HCT116 (cell line): Measurements from ENCODE around the gene TRIM62. TPM values are rescaled to one million over a fixed set of nuclear protein-coding genes. Genes with fewer than 3 reads are reported as not detected.

Experiments
- ATAC-seq: fragments of 200-7000 bp; cut with Tn5 transposase; 2 replicates; pipeline ENCODE4 v1.9.1; 2020; ENCODE audit warnings: mild to moderate bottlenecking, moderate library complexity
- BruUV-seq: library from RNA; stranded (reverse); fragments of 400-500 nt; replicated peaks from 2 replicates; lab custom pipeline; 2021; lab: Mats Ljungman, UMichigan
- CTCF ChIA-PET: fragments of 300-600 bp; sonication (Branson Sonifier 250); formaldehyde crosslinking; loops from one replicate; lab custom pipeline; 2021; ENCODE audit warnings: antibody characterized with exemption; lab: Charles Lee
- POLR2A ChIA-PET: fragments of 300-600, 350-600 bp; sonication (Branson Sonifier 250); formaldehyde crosslinking; loops from one replicate; lab custom pipeline; 2021; ENCODE audit warnings: antibody characterized with exemption; lab: Charles Lee
- RAD21 ChIA-PET, 2 experiments: fragments of 300-600 bp; sonication (Branson Sonifier 250); formaldehyde crosslinking; loops; one replicate each; lab custom pipeline; 2023; ENCODE audit warnings: low total read pairs in 2 of 2; ENCODE audit not compliant: uncharacterized antibody in 2 of 2, unreplicated experiment in 2 of 2, low non-redundant PET in 1 of 2; lab: Charles Lee
- DNase-seq: peaks from one replicate; pipeline ENCODE4 v3.0.0-alpha.2; 2010; ENCODE audit warnings: low read depth, low spot score
- H2AFZ ChIP-seq: fragments of 200-600 bp; shearing (Covaris generic), sonication (generic); 2 replicates; pipeline ENCODE4 v1.6.1; 2017; ENCODE audit warnings: low read depth, mixed run types, mixed read lengths, antibody characterized with exemption, low read length; ENCODE audit not compliant: poor library complexity, severe bottlenecking
- H3K27ac ChIP-seq: 2 replicates; pipeline ENCODE4 v1.5.1; 2012; ENCODE audit warnings: low read depth, low read length
- H3K27me3 ChIP-seq: fragments of 200-600 bp; sonication (generic); 2 replicates; pipeline ENCODE4 v1.6.1; 2016; ENCODE audit warnings: mixed run types, low read length, mixed read lengths; ENCODE audit not compliant: insufficient read depth
- H3K36me3 ChIP-seq, 2 experiments: fragments of 200-500 bp in 1 of 2; fragments of 200-600 bp in 1 of 2; sonication (Bioruptor generic) in 1 of 2; sonication (generic) in 1 of 2; 2 replicates each; pipeline versions ENCODE4 v1.5.1 to v1.6.1; 2014 to 2016; ENCODE audit warnings: low read length in 2 of 2, inconsistent platforms in 1 of 2, mixed read lengths in 1 of 2, mixed run types in 1 of 2; ENCODE audit not compliant: insufficient read depth in 2 of 2, control insufficient read depth in 1 of 2
- H3K4me1 ChIP-seq, 2 experiments: fragments of 200-600 bp in 1 of 2; sonication (generic) in 1 of 2; 2 replicates each; pipeline versions ENCODE4 v1.5.1 to v1.6.1; 2012 to 2017; ENCODE audit warnings: low read length in 2 of 2, inconsistent platforms in 1 of 2, mild to moderate bottlenecking in 1 of 2, mixed read lengths in 1 of 2, mixed run types in 1 of 2, moderate library complexity in 1 of 2; ENCODE audit not compliant: insufficient read depth in 2 of 2, control insufficient read depth in 1 of 2
- H3K4me2 ChIP-seq: fragments of 200-600 bp; sonication (generic); 2 replicates; pipeline ENCODE4 v1.6.1; 2017; ENCODE audit warnings: mixed run types, low read length, mixed read lengths
- H3K4me3 ChIP-seq, 2 experiments: fragments of 200-600 bp in 1 of 2; sonication (generic) in 1 of 2; replicated peaks in 1 of 2; 2 replicates each; pipeline ENCODE4 v1.5.1; 2011 to 2016; ENCODE audit warnings: low read length in 2 of 2, control low read depth in 1 of 2, low read depth in 1 of 2, mild to moderate bottlenecking in 1 of 2, mixed read lengths in 1 of 2, mixed run types in 1 of 2
- H3K79me2 ChIP-seq: fragments of 200-600 bp; sonication (generic); 2 replicates; pipeline ENCODE4 v1.6.1; 2017; ENCODE audit warnings: mild to moderate bottlenecking, mixed run types, low read length, moderate library complexity, mixed read lengths; ENCODE audit not compliant: insufficient read depth
- H3K9ac ChIP-seq: fragments of 200-600 bp; sonication (generic); 2 replicates; pipeline ENCODE4 v1.6.1; 2016; ENCODE audit warnings: low read length, mixed read lengths
- H3K9me2 ChIP-seq: fragments of 200-600 bp; sonication (generic), shearing (Covaris generic); 2 replicates; pipeline ENCODE4 v1.6.1; 2017; ENCODE audit warnings: mixed run types, mild to moderate bottlenecking, moderate library complexity; ENCODE audit not compliant: insufficient read depth
- H3K9me3 ChIP-seq, 2 experiments: fragments of 200-500 bp in 1 of 2; fragments of 200-600 bp in 1 of 2; sonication (Bioruptor generic) in 1 of 2; sonication (generic) in 1 of 2; 2 replicates each; pipeline ENCODE4 v1.6.1; 2014 to 2017; ENCODE audit warnings: low read length in 2 of 2, mixed read lengths in 2 of 2, inconsistent platforms in 1 of 2, low read depth in 1 of 2, mild to moderate bottlenecking in 1 of 2, mixed run types in 1 of 2, moderate library complexity in 1 of 2; ENCODE audit not compliant: control insufficient read depth in 1 of 2, insufficient read depth in 1 of 2
- H4K20me1 ChIP-seq: fragments of 200-600 bp; sonication (generic), shearing (Covaris generic); 2 replicates; pipeline ENCODE4 v1.6.1; 2017; ENCODE audit warnings: mixed run types, mild to moderate bottlenecking, moderate library complexity; ENCODE audit not compliant: insufficient read depth
- CBX3 ChIP-seq: IDR thresholded peaks from 2 replicates; pipeline ENCODE4 v1.6.1; 2012; ENCODE audit warnings: low read depth
- EZH2phosphoT487 ChIP-seq: fragments of 200-600 bp; IDR thresholded peaks from 2 replicates; pipeline ENCODE4 v1.6.1; 2018; ENCODE audit warnings: antibody characterized with exemption, borderline replicate concordance
- JUND ChIP-seq: IDR thresholded peaks from 2 replicates; pipeline ENCODE4 v1.6.1; 2012
- REST ChIP-seq: IDR thresholded peaks from 2 replicates; pipeline ENCODE4 v1.6.1; 2012; ENCODE audit warnings: low read depth
- SIN3A ChIP-seq: IDR thresholded peaks from 2 replicates; pipeline ENCODE4 v1.6.1; 2012; ENCODE audit warnings: low read depth
- SRF ChIP-seq: IDR thresholded peaks from 2 replicates; pipeline ENCODE4 v1.6.1; 2012; ENCODE audit warnings: low read depth
- TCF7L2 ChIP-seq: IDR thresholded peaks from 2 replicates; pipeline ENCODE4 v1.7.0; 2011; ENCODE audit warnings: borderline replicate concordance, inconsistent platforms; ENCODE audit not compliant: insufficient read depth, insufficient read length; ENCODE audit errors: extremely low read depth
- ZNF274 ChIP-seq: fragments of 200-500 bp; sonication (Bioruptor generic); IDR thresholded peaks from 2 replicates; pipeline ENCODE4 v1.6.1; 2014; ENCODE audit warnings: mild to moderate bottlenecking, low read depth, low read length, inconsistent platforms
- intact Hi-C: fragments of 100-400 bp; cut with micrococcal nuclease; formaldehyde crosslinking; loops from 2 replicates; pipeline ENCODE4 v1.10.0; 2022
- total RNA-seq: library from RNA; stranded (reverse); gene quantifications from one replicate; pipeline ENCODE4 v1.2.1, GENCODE V29; 2021; ENCODE audit not compliant: unreplicated experiment

Gene TRIM62
- total RNA-seq, 1 experiment from 2014 or later: 6.5 TPM

GRCh38 chr1:33096363-33097005, 85.4 kb downstream of the TRIM62 start:
- H3K4me2 ChIP-seq: no peak overlapping the region
- no peak overlapping the region for H2AFZ ChIP-seq
- no peak overlapping the region for H3K4me3 ChIP-seq
- H3K9me2 ChIP-seq: no peaks in the 10 kb centered on the region
- no peak for ATAC-seq
- no peak for TF ChIP-seq CBX3
- TF ChIP-seq REST: no peak
- no peak for TF ChIP-seq EZH2phosphoT487
- no peak for TF ChIP-seq ZNF274
- no peak for TF ChIP-seq TCF7L2
- no peak for TF ChIP-seq JUND
- TF ChIP-seq SIN3A: no peak
- no peak for TF ChIP-seq SRF
- no peaks in the 10 kb centered on the region for H3K27me3 ChIP-seq
- no TSS peak for BruUV-seq
- H3K4me1 ChIP-seq: peaks cover 26 to 49% of the 10 kb centered on the region in 2 experiments
- no peaks in the 10 kb centered on the region for H4K20me1 ChIP-seq
- no peak overlapping the region for H3K27ac ChIP-seq
- H3K9me3 ChIP-seq: no peaks in the 10 kb centered on the region
- ChIA-PET CTCF (interaction anchor here (0.6 to 2.3 kb wide), 4 partner anchors 10 to 516 kb away, joined by 3 to 9 read pairs (median 3); no protein-coding TSS in a partner anchor), RAD21 (no interaction called here), POLR2A (interaction anchor here (1.3 kb wide), 1 partner anchor 16 kb away, joined by 4 read pairs; the partner anchor contains the start of gene AZIN2)
- DNase-seq: no peak
- no peaks in the 10 kb centered on the region for H3K79me2 ChIP-seq
- H3K36me3 ChIP-seq: no peaks in the 10 kb centered on the region
- no peak overlapping the region for H3K9ac ChIP-seq
- intact Hi-C loops: loop anchor here (5.0 to 10.0 kb wide), 4 partner anchors 258 to 516 kb away; partner anchors contain the start of gene ZSCAN20

Other genes starting within 250 kb of the TRIM62 start
- 22.5 TPM for gene RNF19B, start 217.2 kb downstream of the TRIM62 start, total RNA-seq
- 233 TPM for gene AK2, start 145.2 kb downstream of the TRIM62 start, total RNA-seq
- gene AZIN2, start 100.9 kb downstream of the TRIM62 start, total RNA-seq: 7.8 TPM
- gene ZNF362, start 74.4 kb upstream of the TRIM62 start, total RNA-seq: 11.1 TPM
- not detected for gene A3GALT2, start 139.1 kb upstream of the TRIM62 start, total RNA-seq
- 176 TPM for gene PHC2, start 249.1 kb upstream of the TRIM62 start, total RNA-seq